Body of pancreas (tissue), 4 donors: ENCODE data around the gene DST.

Experiments
- POLR2A ChIP-seq, 3 donors: fragments of 450-650 bp; IDR thresholded peaks; one replicate each; pipeline ENCODE4 v1.6.1; 2016; ENCODE audit warnings: antibody characterized with exemption in 3 of 3, mild to moderate bottlenecking in 2 of 3
- TF ChIP-seq, protein P1 (sequence below), 7 experiments: fragments of 450-650 bp in 4 of 7; fragments of 200-600 bp in 3 of 7; sonication (generic) in 3 of 7; IDR thresholded peaks; one replicate each; pipeline ENCODE4 v1.5.1; 2016 to 2019; ENCODE audit warnings: antibody characterized with exemption in 7 of 7

DNA sequence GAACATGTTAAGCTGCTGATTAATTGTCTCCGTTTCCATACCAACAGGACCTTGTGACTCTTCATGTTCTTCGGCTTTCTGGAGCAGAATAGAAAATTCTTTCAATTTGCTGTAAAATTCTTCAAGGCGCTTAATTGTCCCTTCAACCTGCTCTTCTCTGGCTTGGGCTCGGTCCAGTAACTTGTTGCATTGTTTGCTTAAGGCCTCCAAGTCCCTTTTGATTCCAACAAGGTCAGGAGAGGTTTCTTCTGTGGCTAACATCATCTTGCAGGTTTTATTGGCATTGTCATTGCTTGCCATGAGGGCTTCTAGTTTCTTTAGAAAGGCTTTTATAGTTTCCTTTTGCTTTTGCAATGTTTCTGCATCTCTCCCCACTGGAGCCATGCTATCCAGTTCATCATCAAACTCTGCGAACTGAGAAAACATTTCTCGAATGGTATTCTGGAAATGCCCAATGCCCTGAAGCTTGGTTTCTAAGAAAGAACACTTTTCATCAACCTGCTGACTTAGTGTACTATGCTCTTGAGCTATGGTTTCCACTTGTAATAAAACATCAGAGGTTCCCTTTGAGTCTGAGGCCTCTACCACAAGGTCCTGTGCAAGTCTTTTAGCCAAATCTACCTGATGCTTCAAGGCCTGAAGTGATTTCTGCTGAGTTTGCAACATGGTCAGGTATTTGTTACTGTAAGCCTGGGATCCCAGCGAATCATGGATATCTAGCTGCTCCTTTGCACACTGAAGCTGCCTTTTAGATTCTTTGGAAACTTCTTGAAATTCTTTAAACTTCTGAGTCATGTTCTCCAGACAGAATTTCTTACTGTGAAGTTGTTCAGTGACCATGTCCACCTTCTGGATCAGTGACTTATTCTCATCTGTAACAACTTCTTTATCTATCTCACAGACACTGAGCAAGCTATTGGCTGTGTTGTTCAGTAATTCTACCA lies 90.2 kb downstream of the DST start:
- TF ChIP-seq POLR2A (IDR thresholded peaks at IDR 0.05) = no peak
- TF ChIP-seq, protein P1, sequence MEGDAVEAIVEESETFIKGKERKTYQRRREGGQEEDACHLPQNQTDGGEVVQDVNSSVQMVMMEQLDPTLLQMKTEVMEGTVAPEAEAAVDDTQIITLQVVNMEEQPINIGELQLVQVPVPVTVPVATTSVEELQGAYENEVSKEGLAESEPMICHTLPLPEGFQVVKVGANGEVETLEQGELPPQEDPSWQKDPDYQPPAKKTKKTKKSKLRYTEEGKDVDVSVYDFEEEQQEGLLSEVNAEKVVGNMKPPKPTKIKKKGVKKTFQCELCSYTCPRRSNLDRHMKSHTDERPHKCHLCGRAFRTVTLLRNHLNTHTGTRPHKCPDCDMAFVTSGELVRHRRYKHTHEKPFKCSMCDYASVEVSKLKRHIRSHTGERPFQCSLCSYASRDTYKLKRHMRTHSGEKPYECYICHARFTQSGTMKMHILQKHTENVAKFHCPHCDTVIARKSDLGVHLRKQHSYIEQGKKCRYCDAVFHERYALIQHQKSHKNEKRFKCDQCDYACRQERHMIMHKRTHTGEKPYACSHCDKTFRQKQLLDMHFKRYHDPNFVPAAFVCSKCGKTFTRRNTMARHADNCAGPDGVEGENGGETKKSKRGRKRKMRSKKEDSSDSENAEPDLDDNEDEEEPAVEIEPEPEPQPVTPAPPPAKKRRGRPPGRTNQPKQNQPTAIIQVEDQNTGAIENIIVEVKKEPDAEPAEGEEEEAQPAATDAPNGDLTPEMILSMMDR (IDR thresholded peaks at IDR 0.05) = no peak
